ENCODE data around the gene CX3CL1.
"Not testable (repeated sequence)": the region's sequence is repeated elsewhere in the genome, so short reads cannot be mapped to it uniquely, and the experiment has no call there.

The CX3CL1 gene

GRCh38 chr16:57335366-57335765, 36.9 kb upstream of the CX3CL1 start:
- DNase-seq (no peak), ATAC-seq (ENCODE audit: insufficient read depth, low read depth) (no peak)
- Histone ChIP-seq H3K27ac (ENCODE audit: low read length) (no peak overlapping the region), H4K20me1 (ENCODE audit: insufficient read depth, low read length) (no peaks in the 10 kb centered on the region), H3K9ac (ENCODE audit: low read depth, low read length) (no peak overlapping the region), H3K36me3 (ENCODE audit: insufficient read depth, low read length) (no peaks in the 10 kb centered on the region), H3K4me3 (ENCODE audit: low read depth in 1 of 2, low read length in 2 of 2) (no peak overlapping the region), H3K27me3 (ENCODE audit: insufficient read depth, low read length, poor library complexity) (no peaks in the 10 kb centered on the region), H3K4me2 (ENCODE audit: insufficient read depth, low read length) (no peak overlapping the region), H2AFZ (ENCODE audit: low read depth, low read length) (no peak overlapping the region), H3K4me1 (ENCODE audit: insufficient read depth, low read length) (no peaks in the 10 kb centered on the region), H3K79me2 (ENCODE audit: insufficient read depth, low read length) (no peaks in the 10 kb centered on the region), H3K9me3 (ENCODE audit: insufficient read depth, low read length, severe bottlenecking) (no peaks in the 10 kb centered on the region)
- TF ChIP-seq EZH2 (IDR thresholded peaks at IDR 0.05; ENCODE audit: borderline replicate concordance, low read depth, low read length, severe bottlenecking), result no peak
- TF ChIP-seq CTCF (IDR thresholded peaks at IDR 0.05; ENCODE audit: borderline replicate concordance, extremely low read depth, low read length, poor library complexity, severe bottlenecking), result no peak

- H3K4me3 ChIP-seq (ENCODE audit: low read depth in 1 of 2, low read length in 2 of 2), result no peak overlapping the region
- no peaks in the 10 kb centered on the region for H3K9me3 ChIP-seq (ENCODE audit: insufficient read depth, low read length, severe bottlenecking)
- H3K27me3 ChIP-seq (ENCODE audit: insufficient read depth, low read length, poor library complexity), result peaks cover 7% of the 10 kb centered on the region
- no peak for TF ChIP-seq EZH2 (IDR thresholded peaks at IDR 0.05; ENCODE audit: borderline replicate concordance, low read depth, low read length, severe bottlenecking)
- TF ChIP-seq CTCF (IDR thresholded peaks at IDR 0.05; ENCODE audit: borderline replicate concordance, extremely low read depth, low read length, poor library complexity, severe bottlenecking), result no peak
- no peaks in the 10 kb centered on the region for H4K20me1 ChIP-seq (ENCODE audit: insufficient read depth, low read length)
- DNase-seq (no peak), ATAC-seq (ENCODE audit: insufficient read depth, low read depth) (no peak)
- H3K4me1 ChIP-seq (ENCODE audit: insufficient read depth, low read length), result no peaks in the 10 kb centered on the region
- H3K27ac ChIP-seq (ENCODE audit: low read length), result no peak overlapping the region
- H3K79me2 ChIP-seq (ENCODE audit: insufficient read depth, low read length), result no peaks in the 10 kb centered on the region
- H3K36me3 ChIP-seq (ENCODE audit: insufficient read depth, low read length), result no peaks in the 10 kb centered on the region
- no peak overlapping the region for H3K9ac ChIP-seq (ENCODE audit: low read depth, low read length)
- no peak overlapping the region for H3K4me2 ChIP-seq (ENCODE audit: insufficient read depth, low read length)
- H2AFZ ChIP-seq (ENCODE audit: low read depth, low read length), result no peak overlapping the region
These were observed 31.2 kb upstream of the CX3CL1 start for GRCh38 chr16:57341062-57341440.

DNA sequence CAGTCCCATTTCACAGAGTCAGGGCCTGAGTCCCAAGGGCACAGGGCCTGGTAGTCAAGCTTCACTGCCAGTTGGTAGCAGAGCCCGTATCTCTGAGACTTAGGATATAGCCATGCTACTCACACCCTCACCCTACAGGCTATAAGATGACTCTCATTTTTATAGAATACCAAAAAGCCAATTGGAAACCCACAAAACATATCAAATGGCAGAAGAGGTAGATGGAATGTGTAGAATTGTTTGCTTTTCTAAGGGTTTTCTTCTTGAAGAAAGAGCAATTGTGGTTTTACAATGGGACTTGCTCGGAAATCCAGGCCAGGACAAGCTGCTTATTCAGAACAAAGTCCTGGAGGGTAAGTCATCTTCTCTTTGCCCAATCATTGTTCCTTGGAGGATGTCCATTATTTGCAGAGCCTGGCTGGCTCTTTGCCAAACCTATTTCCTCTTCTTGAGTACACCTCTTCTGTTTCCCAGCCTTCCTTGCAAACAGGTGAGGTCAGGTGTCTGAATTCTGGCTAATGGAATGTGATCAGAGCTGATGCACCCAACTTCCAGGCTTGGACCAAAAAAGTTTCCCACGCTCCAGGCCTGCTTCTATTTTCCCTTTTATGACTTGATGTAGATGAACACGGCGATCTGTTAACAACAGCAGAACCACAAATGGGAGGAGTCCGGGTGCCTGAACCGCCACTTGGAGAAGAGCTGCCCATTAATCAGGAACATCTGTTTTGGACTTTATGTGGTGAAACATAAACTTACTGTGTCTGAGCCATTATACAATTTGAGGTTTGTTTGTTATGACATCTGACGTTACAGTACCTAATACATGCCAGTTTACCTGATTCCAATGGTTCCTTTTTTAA, 30.6 kb upstream of the CX3CL1 start:
- no peak overlapping the region for H3K4me2 ChIP-seq (ENCODE audit: insufficient read depth, low read length)

DNA sequence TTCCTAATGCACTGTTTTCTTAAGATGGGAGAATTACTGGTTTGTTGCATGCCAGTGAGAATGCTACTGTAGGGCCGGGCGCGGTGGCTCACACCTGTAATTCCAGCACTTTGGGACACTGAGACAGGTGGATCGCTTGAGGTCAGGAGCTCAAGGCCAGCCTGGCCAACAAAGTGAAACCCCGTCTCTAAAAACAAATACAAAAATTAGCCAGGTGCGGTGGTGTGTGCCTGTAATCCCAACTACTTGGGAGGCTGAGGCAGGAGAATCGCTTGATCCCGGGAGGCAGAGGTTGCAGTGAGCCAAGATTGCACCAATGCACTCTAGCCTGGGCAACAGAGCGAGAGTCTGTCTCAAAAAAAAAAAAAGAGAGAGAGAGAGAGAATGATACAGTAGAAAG, 29.7 kb upstream of the CX3CL1 start:
- not testable (repeated sequence) for H2AFZ ChIP-seq (ENCODE audit: low read depth, low read length); H4K20me1 ChIP-seq (ENCODE audit: insufficient read depth, low read length); H3K27ac ChIP-seq (ENCODE audit: low read length); H3K36me3 ChIP-seq (ENCODE audit: insufficient read depth, low read length); ATAC-seq (ENCODE audit: insufficient read depth, low read depth); H3K9me3 ChIP-seq (ENCODE audit: insufficient read depth, low read length, severe bottlenecking); H3K9ac ChIP-seq (ENCODE audit: low read depth, low read length); H3K79me2 ChIP-seq (ENCODE audit: insufficient read depth, low read length); H3K4me3 ChIP-seq (ENCODE audit: low read depth in 1 of 2, low read length in 2 of 2); DNase-seq; H3K4me1 ChIP-seq (ENCODE audit: insufficient read depth, low read length); H3K4me2 ChIP-seq (ENCODE audit: insufficient read depth, low read length)
- H3K27me3 ChIP-seq (ENCODE audit: insufficient read depth, low read length, poor library complexity), result peaks cover 12% of the 10 kb centered on the region

More for the DNA sequence above, 30.6 kb upstream of the CX3CL1 start:
- no peak for ATAC-seq (ENCODE audit: insufficient read depth, low read depth)
- no peak for TF ChIP-seq CTCF (IDR thresholded peaks at IDR 0.05; ENCODE audit: borderline replicate concordance, extremely low read depth, low read length, poor library complexity, severe bottlenecking)
- no peak for TF ChIP-seq EZH2 (IDR thresholded peaks at IDR 0.05; ENCODE audit: borderline replicate concordance, low read depth, low read length, severe bottlenecking)
- Histone ChIP-seq H3K36me3 (ENCODE audit: insufficient read depth, low read length) (no peaks in the 10 kb centered on the region), H3K9ac (ENCODE audit: low read depth, low read length) (no peak overlapping the region), H4K20me1 (ENCODE audit: insufficient read depth, low read length) (no peaks in the 10 kb centered on the region), H3K79me2 (ENCODE audit: insufficient read depth, low read length) (no peaks in the 10 kb centered on the region), H3K4me1 (ENCODE audit: insufficient read depth, low read length) (no peaks in the 10 kb centered on the region), H3K4me3 (ENCODE audit: low read depth in 1 of 2, low read length in 2 of 2) (no peak overlapping the region), H3K27me3 (ENCODE audit: insufficient read depth, low read length, poor library complexity) (peaks cover 7% of the 10 kb centered on the region), H3K27ac (ENCODE audit: low read length) (no peak overlapping the region), H2AFZ (ENCODE audit: low read depth, low read length) (no peak overlapping the region), H3K9me3 (ENCODE audit: insufficient read depth, low read length, severe bottlenecking) (no peaks in the 10 kb centered on the region)
- DNase-seq, result no peak

Measured in DND-41 (cell line).